ENCODE data around the gene PALM. TPM values are rescaled to one million over a fixed set of nuclear protein-coding genes. Genes with fewer than 3 reads are reported as not detected.
A peak's percentile ranks its signal among the peaks of the same experiment; 100 is the strongest.

PALM gene
- total and polyA plus RNA-seq, 2 experiments from 2014 or later, result 22.1 to 27.2 TPM

- Histone ChIP-seq H3K4me1 (ENCODE audit: insufficient read depth) (peaks cover 37% of the 10 kb centered on the region), H2AFZ (no peak within 1 kb of the TSS), H3K79me2 (peaks cover 25% of the 10 kb centered on the region), H3K4me3 (peak within 1 kb of the TSS; percentile 67), H3K27ac (peak within 1 kb of the TSS; percentile 99), H3K27me3 (no peaks in the 10 kb centered on the region), H3K4me2 (peak within 1 kb of the TSS; percentile 97), H3K9me3 (ENCODE audit: low read depth) (no peaks in the 10 kb centered on the region), H3K9me2 (replicated peaks; ENCODE audit: insufficient read depth) (no peaks in the 10 kb centered on the region), H4K20me1 (ENCODE audit: insufficient read depth, poor library complexity, severe bottlenecking) (no peaks in the 10 kb centered on the region), H3K36me3 (replicated peaks; ENCODE audit: insufficient read depth, low read depth) (no peaks in the 10 kb centered on the region)
- TF ChIP-seq EZH2phosphoT487 (IDR thresholded peaks at IDR 0.05; ENCODE audit: low read depth, severe bottlenecking, unreplicated experiment) (no peak), EZH2 (IDR thresholded peaks at IDR 0.05; ENCODE audit: borderline replicate concordance) (no peak)
- TF ChIP-seq, protein P1, sequence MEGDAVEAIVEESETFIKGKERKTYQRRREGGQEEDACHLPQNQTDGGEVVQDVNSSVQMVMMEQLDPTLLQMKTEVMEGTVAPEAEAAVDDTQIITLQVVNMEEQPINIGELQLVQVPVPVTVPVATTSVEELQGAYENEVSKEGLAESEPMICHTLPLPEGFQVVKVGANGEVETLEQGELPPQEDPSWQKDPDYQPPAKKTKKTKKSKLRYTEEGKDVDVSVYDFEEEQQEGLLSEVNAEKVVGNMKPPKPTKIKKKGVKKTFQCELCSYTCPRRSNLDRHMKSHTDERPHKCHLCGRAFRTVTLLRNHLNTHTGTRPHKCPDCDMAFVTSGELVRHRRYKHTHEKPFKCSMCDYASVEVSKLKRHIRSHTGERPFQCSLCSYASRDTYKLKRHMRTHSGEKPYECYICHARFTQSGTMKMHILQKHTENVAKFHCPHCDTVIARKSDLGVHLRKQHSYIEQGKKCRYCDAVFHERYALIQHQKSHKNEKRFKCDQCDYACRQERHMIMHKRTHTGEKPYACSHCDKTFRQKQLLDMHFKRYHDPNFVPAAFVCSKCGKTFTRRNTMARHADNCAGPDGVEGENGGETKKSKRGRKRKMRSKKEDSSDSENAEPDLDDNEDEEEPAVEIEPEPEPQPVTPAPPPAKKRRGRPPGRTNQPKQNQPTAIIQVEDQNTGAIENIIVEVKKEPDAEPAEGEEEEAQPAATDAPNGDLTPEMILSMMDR (IDR thresholded peaks at IDR 0.05; ENCODE audit: poor library complexity), result no peak
- 11% methylated on average over 38 of the region's 63 CpGs for whole genome bisulfite sequencing (ENCODE audit: low lambda C conversion rate, missing lambda C conversion rate)
- DNase-seq (ENCODE audit: low spot score), result peak; percentile 77
Observed at GRCh38 chr19:676339-677105, 32.2 kb upstream of the PALM start, which contains the start of gene FSTL3. TSS of gene FSTL3 (plus strand) at chr19:676392. CDS start at chr19:676424, 32 bp downstream.

GRCh38 chr19:677201-677600 lies 31.5 kb upstream of the PALM start:
- WGBS (ENCODE audit: low lambda C conversion rate, missing lambda C conversion rate), result 20% methylated on average over 12 of the region's 15 CpGs
- Histone ChIP-seq H4K20me1 (ENCODE audit: insufficient read depth, poor library complexity, severe bottlenecking) (no peaks in the 10 kb centered on the region), H3K9me2 (replicated peaks; ENCODE audit: insufficient read depth) (no peaks in the 10 kb centered on the region), H3K4me1 (ENCODE audit: insufficient read depth) (peaks cover 37% of the 10 kb centered on the region), H3K27me3 (no peaks in the 10 kb centered on the region), H3K4me2 (peak overlapping the region; percentile 97), H3K27ac (peak overlapping the region; percentile 99), H3K4me3 (peak overlapping the region; percentile 67), H3K36me3 (replicated peaks; ENCODE audit: insufficient read depth, low read depth) (no peaks in the 10 kb centered on the region), H3K9me3 (ENCODE audit: low read depth) (no peaks in the 10 kb centered on the region), H3K79me2 (peaks cover 25% of the 10 kb centered on the region), H2AFZ (no peak overlapping the region)
- no peak for TF ChIP-seq EZH2phosphoT487 (IDR thresholded peaks at IDR 0.05; ENCODE audit: low read depth, severe bottlenecking, unreplicated experiment)
- peak; percentile 85 for DNase-seq (ENCODE audit: low spot score)

DNA sequence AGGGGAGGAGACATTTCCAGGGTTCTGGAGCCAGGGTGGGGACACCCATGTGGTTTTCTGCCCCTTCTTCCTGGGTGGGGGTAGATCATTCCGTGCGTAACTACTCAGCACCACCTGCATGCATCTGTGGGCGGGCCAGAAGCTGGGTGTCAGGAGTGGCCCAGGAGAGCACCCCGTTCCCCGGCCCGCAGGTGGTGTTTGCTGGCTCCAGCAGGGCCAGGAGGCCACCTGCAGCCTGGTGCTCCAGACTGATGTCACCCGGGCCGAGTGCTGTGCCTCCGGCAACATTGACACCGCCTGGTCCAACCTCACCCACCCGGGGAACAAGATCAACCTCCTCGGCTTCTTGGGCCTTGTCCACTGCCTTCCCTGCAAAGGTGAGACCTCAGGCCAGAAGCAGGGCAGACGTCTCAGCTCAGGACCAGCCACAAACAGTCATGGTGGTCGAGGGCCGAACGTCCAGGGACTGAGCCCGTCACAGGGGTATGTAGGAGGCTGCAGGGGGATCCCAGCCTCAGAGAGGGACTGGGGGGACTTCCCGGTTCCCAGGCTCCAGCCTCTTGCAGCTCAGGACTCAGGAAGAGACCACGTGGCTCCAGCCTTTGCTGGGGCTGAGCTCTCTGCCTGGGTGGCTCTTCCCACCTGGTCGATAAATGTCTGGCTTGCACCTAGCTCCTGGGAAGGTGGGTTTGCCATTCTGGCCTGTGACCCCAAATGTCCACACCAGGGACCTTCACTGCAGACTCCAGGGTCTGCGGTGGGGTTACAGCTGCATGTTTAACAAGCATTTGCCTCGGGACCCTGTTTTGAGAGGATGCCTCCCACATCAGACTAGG lies 30.9 kb upstream of the PALM start:
- Histone ChIP-seq H3K4me1 (ENCODE audit: insufficient read depth) (peaks cover 37% of the 10 kb centered on the region), H3K27me3 (no peaks in the 10 kb centered on the region), H3K9me2 (replicated peaks; ENCODE audit: insufficient read depth) (no peaks in the 10 kb centered on the region), H3K79me2 (peaks cover 25% of the 10 kb centered on the region), H3K4me2 (peak overlapping the region; percentile 97), H3K4me3 (no peak overlapping the region), H2AFZ (no peak overlapping the region), H3K9me3 (ENCODE audit: low read depth) (no peaks in the 10 kb centered on the region), H3K27ac (peak overlapping the region; percentile 99), H3K36me3 (replicated peaks; ENCODE audit: insufficient read depth, low read depth) (no peaks in the 10 kb centered on the region), H4K20me1 (ENCODE audit: insufficient read depth, poor library complexity, severe bottlenecking) (no peaks in the 10 kb centered on the region)
- peak; percentile 57 for DNase-seq (ENCODE audit: low spot score)
- WGBS (ENCODE audit: low lambda C conversion rate, missing lambda C conversion rate), result 79% methylated on average over 22 of the region's 22 CpGs
- TF ChIP-seq, protein P1 (IDR thresholded peaks at IDR 0.05; ENCODE audit: poor library complexity), result no peak
